Measurements from ENCODE around the gene ADGRB3. TPM values are rescaled to one million over a fixed set of nuclear protein-coding genes. Genes with fewer than 3 reads are reported as not detected.

Gene ADGRB3
- polyA plus RNA-seq, 3 donors = 0.04 to 0.23 (median 0.05) TPM

DNA sequence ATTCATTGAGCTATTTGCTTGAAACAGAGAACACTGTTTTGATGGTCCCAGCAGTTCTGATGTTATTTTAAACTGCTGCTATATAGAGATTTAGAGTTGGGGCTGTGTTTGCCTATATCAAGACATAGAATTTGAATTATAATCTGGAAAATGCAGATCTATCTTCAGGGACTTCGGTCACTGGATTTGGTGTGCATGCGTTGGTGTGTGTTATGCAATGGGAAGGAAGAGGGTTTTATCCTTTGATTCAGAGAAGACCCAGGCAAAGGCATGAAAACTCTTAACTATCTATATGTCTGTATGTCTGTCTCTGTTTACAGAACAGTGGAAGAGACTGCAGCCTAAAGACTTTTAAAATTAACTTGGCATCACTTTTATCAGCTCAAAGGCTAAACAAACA is 2.0 kb downstream of the ADGRB3 start:
- no CpG with 5 or more reads among the region's 2 CpGs for WGBS (ENCODE audit: insufficient coverage)
- peaks cover 37 to 63% (median 49%) of the 10 kb centered on the region in 3 donors for H3K27me3 Mint-ChIP-seq (ENCODE audit: low read depth in 3 of 3)
- peaks cover 0 to 5% of the 10 kb centered on the region in 2 donors for H3K36me3 Mint-ChIP-seq
- no peak overlapping the region for H3K9ac ChIP-seq (ENCODE audit: insufficient read depth, low read length, poor library complexity, severe bottlenecking)
- no peaks in the 10 kb centered on the region for H3K79me2 ChIP-seq (ENCODE audit: insufficient read depth, low read length)
- H3K36me3 ChIP-seq (replicated peaks in 1 of 2; ENCODE audit: control insufficient read depth in 1 of 2, insufficient read depth in 2 of 2, low read length in 2 of 2) = no peaks in the 10 kb centered on the region
- peaks cover 51% of the 10 kb centered on the region for H3K4me1 Mint-ChIP-seq
- no peak overlapping the region for H3K4me3 ChIP-seq (replicated peaks in 1 of 3; ENCODE audit: low read depth in 2 of 3, low read length in 3 of 3)
- H3K27ac Mint-ChIP-seq = no peak overlapping the region
- peak overlapping the region in 1 of 2 donors; percentile 66 for H3K4me3 Mint-ChIP-seq
- no peak for DNase-seq
- no peak overlapping the region for H3K4me2 ChIP-seq (replicated peaks; ENCODE audit: extremely low read depth, low read length, poor library complexity, severe bottlenecking)
- H3K27ac ChIP-seq (ENCODE audit: low read depth in 1 of 2, low read length in 2 of 2) = no peak overlapping the region
- no peaks in the 10 kb centered on the region for H4K20me1 ChIP-seq (ENCODE audit: insufficient read depth, low read length)
- intact Hi-C loops (cut with micrococcal nuclease) = no loop called here
- peaks cover 0 to 13% (median 0%) of the 10 kb centered on the region in 7 donors for H3K9me3 Mint-ChIP-seq
- peaks cover 33 to 37% of the 10 kb centered on the region in 2 donors for H3K4me1 ChIP-seq (ENCODE audit: control insufficient read depth in 1 of 2, insufficient read depth in 2 of 2, low read length in 2 of 2)
- H2AFZ ChIP-seq (ENCODE audit: insufficient read depth, low read depth, low read length, poor library complexity, severe bottlenecking) = no peak overlapping the region
- no peaks in the 10 kb centered on the region for H3K9me3 ChIP-seq (replicated peaks in 1 of 2; ENCODE audit: control insufficient read depth in 1 of 2, insufficient read depth in 1 of 2, low read length in 2 of 2)
- H3K27me3 ChIP-seq (ENCODE audit: control insufficient read depth in 2 of 2, insufficient read depth in 2 of 2, low read length in 2 of 2) = peaks cover 22 to 28% of the 10 kb centered on the region in 2 donors
- TF ChIP-seq CTCF (IDR thresholded peaks at IDR 0.05) = no peak

DNA sequence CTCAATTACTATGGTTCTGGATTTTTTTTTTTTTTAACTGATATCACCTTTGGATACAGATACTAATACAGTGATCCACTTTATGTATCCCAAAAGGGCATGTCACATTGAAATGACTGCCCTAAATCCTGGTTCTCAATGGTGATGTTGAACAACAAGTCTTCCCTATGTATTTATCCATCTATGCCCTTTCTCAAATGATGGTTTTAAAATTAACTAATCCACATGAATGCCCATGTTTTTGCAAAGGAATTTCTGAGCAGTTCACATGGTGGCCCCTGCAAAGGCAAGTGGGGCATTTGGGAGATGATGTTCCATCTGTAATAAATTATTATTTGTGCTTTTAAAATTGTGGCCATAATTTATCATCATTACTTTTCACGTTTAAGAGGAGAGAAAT is 2.7 kb downstream of the ADGRB3 start:
- no peak for DNase-seq
- H3K27ac Mint-ChIP-seq = no peak overlapping the region
- Histone ChIP-seq H3K27ac (ENCODE audit: low read depth in 1 of 2, low read length in 2 of 2) (no peak overlapping the region), H3K27me3 (ENCODE audit: control insufficient read depth in 2 of 2, insufficient read depth in 2 of 2, low read length in 2 of 2) (peaks cover 22 to 28% of the 10 kb centered on the region in 2 donors), H3K9ac (ENCODE audit: insufficient read depth, low read length, poor library complexity, severe bottlenecking) (no peak overlapping the region), H3K4me1 (ENCODE audit: control insufficient read depth in 1 of 2, insufficient read depth in 2 of 2, low read length in 2 of 2) (peaks cover 30 to 34% of the 10 kb centered on the region in 2 donors), H3K9me3 (replicated peaks in 1 of 2; ENCODE audit: control insufficient read depth in 1 of 2, insufficient read depth in 1 of 2, low read length in 2 of 2) (no peaks in the 10 kb centered on the region), H3K4me3 (replicated peaks in 1 of 3; ENCODE audit: low read depth in 2 of 3, low read length in 3 of 3) (no peak overlapping the region), H2AFZ (ENCODE audit: insufficient read depth, low read depth, low read length, poor library complexity, severe bottlenecking) (no peak overlapping the region), H4K20me1 (ENCODE audit: insufficient read depth, low read length) (no peaks in the 10 kb centered on the region), H3K36me3 (replicated peaks in 1 of 2; ENCODE audit: control insufficient read depth in 1 of 2, insufficient read depth in 2 of 2, low read length in 2 of 2) (no peaks in the 10 kb centered on the region), H3K79me2 (ENCODE audit: insufficient read depth, low read length) (no peaks in the 10 kb centered on the region), H3K4me2 (replicated peaks; ENCODE audit: extremely low read depth, low read length, poor library complexity, severe bottlenecking) (no peak overlapping the region)
- H3K9me3 Mint-ChIP-seq = peaks cover 0 to 13% (median 0%) of the 10 kb centered on the region in 7 donors
- H3K4me3 Mint-ChIP-seq = no peak overlapping the region
- TF ChIP-seq CTCF (IDR thresholded peaks at IDR 0.05) = no peak
- WGBS (ENCODE audit: insufficient coverage) = no CpG with 5 or more reads among the region's 1 CpG
- peaks cover 37 to 62% (median 47%) of the 10 kb centered on the region in 3 donors for H3K27me3 Mint-ChIP-seq (ENCODE audit: low read depth in 3 of 3)
- H3K4me1 Mint-ChIP-seq = peaks cover 47% of the 10 kb centered on the region
- peaks cover 0 to 5% of the 10 kb centered on the region in 2 donors for H3K36me3 Mint-ChIP-seq
- intact Hi-C loops (cut with micrococcal nuclease) = no loop called here
